Esophagus squamous epithelium (tissue), 4 donors: ENCODE data around the gene ENOX2.

Source experiments
- CTCF ChIP-seq, 6 experiments: fragments of 450-650 bp in 4 of 6; fragments of 200-600 bp in 2 of 6; sonication (generic) in 2 of 6; IDR thresholded peaks; one replicate each; pipeline ENCODE4 v1.5.1; 2016 to 2019; ENCODE audit warnings: antibody characterized with exemption in 6 of 6, mild to moderate bottlenecking in 4 of 6, moderate library complexity in 4 of 6
- POLR2A ChIP-seq, 4 donors: fragments of 450-650 bp; IDR thresholded peaks; one replicate each; pipeline ENCODE4 v1.6.1; 2017; ENCODE audit warnings: antibody characterized with exemption in 4 of 4, mild to moderate bottlenecking in 4 of 4, moderate library complexity in 3 of 4

GRCh38 chrX:130738638-130739195, 164.3 kb downstream of the ENOX2 start:
- TF ChIP-seq POLR2A (IDR thresholded peaks at IDR 0.05) (no peak), CTCF (IDR thresholded peaks at IDR 0.05) (no peak)
